ENCODE measurements around the gene GALNT2. TPM values are rescaled to one million over a fixed set of nuclear protein-coding genes. Genes with fewer than 3 reads are reported as not detected.

GALNT2 gene
- total and polyA plus RNA-seq, 4 donors, result 47.5 to 182 (median 114) TPM

- 95% methylated on average over 17 of the region's 17 CpGs for WGBS
- DNase-seq (ENCODE audit: low spot score), result no peak
These were observed 241.8 kb downstream of the GALNT2 start for GRCh38 chr1:230308821-230309220.

GRCh38 chr1:230309646-230310177 is 242.7 kb downstream of the GALNT2 start:
- DNase-seq (ENCODE audit: low spot score), result no peak
- no peak overlapping the region for H3K27ac ChIP-seq (ENCODE audit: low read depth in 1 of 2, low read length in 2 of 2)
- 93% methylated on average over 15 of the region's 15 CpGs for WGBS
- H3K4me3 ChIP-seq (ENCODE audit: low read depth in 1 of 3, low read length in 3 of 3), result no peak overlapping the region
- H3K4me1 ChIP-seq (ENCODE audit: control insufficient read depth in 4 of 4, insufficient read depth in 4 of 4, low read length in 3 of 4), result peaks cover 0 to 3% (median 1%) of the 10 kb centered on the region in 4 donors
- TF ChIP-seq FOXA1 (IDR thresholded peaks at IDR 0.05) (no peak), YY1 (IDR thresholded peaks at IDR 0.05) (no peak), HNF4G (IDR thresholded peaks at IDR 0.05) (no peak), RAD21 (IDR thresholded peaks at IDR 0.05) (no peak), HNF4A (conservative IDR thresholded peaks at IDR 0.05) (no peak)
- TF ChIP-seq, protein P1, sequence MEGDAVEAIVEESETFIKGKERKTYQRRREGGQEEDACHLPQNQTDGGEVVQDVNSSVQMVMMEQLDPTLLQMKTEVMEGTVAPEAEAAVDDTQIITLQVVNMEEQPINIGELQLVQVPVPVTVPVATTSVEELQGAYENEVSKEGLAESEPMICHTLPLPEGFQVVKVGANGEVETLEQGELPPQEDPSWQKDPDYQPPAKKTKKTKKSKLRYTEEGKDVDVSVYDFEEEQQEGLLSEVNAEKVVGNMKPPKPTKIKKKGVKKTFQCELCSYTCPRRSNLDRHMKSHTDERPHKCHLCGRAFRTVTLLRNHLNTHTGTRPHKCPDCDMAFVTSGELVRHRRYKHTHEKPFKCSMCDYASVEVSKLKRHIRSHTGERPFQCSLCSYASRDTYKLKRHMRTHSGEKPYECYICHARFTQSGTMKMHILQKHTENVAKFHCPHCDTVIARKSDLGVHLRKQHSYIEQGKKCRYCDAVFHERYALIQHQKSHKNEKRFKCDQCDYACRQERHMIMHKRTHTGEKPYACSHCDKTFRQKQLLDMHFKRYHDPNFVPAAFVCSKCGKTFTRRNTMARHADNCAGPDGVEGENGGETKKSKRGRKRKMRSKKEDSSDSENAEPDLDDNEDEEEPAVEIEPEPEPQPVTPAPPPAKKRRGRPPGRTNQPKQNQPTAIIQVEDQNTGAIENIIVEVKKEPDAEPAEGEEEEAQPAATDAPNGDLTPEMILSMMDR (IDR thresholded peaks at IDR 0.05; ENCODE audit: low read depth, low read length, missing input control), result no peak
- H3K9ac ChIP-seq (ENCODE audit: low read depth in 1 of 2, low read length in 2 of 2), result no peak overlapping the region
- no peaks in the 10 kb centered on the region for H3K27me3 ChIP-seq (ENCODE audit: control insufficient read depth in 4 of 4, insufficient read depth in 4 of 4, low read length in 3 of 4)
- H3K9me3 ChIP-seq (ENCODE audit: control insufficient read depth in 4 of 4, low read length in 3 of 4), result no peaks in the 10 kb centered on the region
- H3K36me3 ChIP-seq (ENCODE audit: control insufficient read depth in 4 of 4, insufficient read depth in 3 of 4, low read depth in 1 of 4, low read length in 3 of 4), result no peaks in the 10 kb centered on the region

More at GRCh38 chr1:230308821-230309220, 241.8 kb downstream of the GALNT2 start:
- Histone ChIP-seq H3K4me1 (ENCODE audit: control insufficient read depth in 4 of 4, insufficient read depth in 4 of 4, low read length in 3 of 4) (peaks cover 0 to 3% (median 1%) of the 10 kb centered on the region in 4 donors), H3K27me3 (ENCODE audit: control insufficient read depth in 4 of 4, insufficient read depth in 4 of 4, low read length in 3 of 4) (no peaks in the 10 kb centered on the region), H3K4me3 (ENCODE audit: low read depth in 1 of 3, low read length in 3 of 3) (no peak overlapping the region), H3K9ac (ENCODE audit: low read depth in 1 of 2, low read length in 2 of 2) (no peak overlapping the region), H3K27ac (ENCODE audit: low read depth in 1 of 2, low read length in 2 of 2) (no peak overlapping the region), H3K9me3 (ENCODE audit: control insufficient read depth in 4 of 4, low read length in 3 of 4) (no peaks in the 10 kb centered on the region), H3K36me3 (ENCODE audit: control insufficient read depth in 4 of 4, insufficient read depth in 3 of 4, low read depth in 1 of 4, low read length in 3 of 4) (no peaks in the 10 kb centered on the region)
- TF ChIP-seq, protein P2, sequence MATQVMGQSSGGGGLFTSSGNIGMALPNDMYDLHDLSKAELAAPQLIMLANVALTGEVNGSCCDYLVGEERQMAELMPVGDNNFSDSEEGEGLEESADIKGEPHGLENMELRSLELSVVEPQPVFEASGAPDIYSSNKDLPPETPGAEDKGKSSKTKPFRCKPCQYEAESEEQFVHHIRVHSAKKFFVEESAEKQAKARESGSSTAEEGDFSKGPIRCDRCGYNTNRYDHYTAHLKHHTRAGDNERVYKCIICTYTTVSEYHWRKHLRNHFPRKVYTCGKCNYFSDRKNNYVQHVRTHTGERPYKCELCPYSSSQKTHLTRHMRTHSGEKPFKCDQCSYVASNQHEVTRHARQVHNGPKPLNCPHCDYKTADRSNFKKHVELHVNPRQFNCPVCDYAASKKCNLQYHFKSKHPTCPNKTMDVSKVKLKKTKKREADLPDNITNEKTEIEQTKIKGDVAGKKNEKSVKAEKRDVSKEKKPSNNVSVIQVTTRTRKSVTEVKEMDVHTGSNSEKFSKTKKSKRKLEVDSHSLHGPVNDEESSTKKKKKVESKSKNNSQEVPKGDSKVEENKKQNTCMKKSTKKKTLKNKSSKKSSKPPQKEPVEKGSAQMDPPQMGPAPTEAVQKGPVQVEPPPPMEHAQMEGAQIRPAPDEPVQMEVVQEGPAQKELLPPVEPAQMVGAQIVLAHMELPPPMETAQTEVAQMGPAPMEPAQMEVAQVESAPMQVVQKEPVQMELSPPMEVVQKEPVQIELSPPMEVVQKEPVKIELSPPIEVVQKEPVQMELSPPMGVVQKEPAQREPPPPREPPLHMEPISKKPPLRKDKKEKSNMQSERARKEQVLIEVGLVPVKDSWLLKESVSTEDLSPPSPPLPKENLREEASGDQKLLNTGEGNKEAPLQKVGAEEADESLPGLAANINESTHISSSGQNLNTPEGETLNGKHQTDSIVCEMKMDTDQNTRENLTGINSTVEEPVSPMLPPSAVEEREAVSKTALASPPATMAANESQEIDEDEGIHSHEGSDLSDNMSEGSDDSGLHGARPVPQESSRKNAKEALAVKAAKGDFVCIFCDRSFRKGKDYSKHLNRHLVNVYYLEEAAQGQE (IDR thresholded peaks at IDR 0.05), result no peak
- TF ChIP-seq JUND (IDR thresholded peaks at IDR 0.05) (no peak), EGR1 (IDR thresholded peaks at IDR 0.05; ENCODE audit: low read depth in 2 of 2) (no peak), RXRA (IDR thresholded peaks at IDR 0.05) (no peak), ZBTB33 (IDR thresholded peaks at IDR 0.05) (no peak), HNF4G (IDR thresholded peaks at IDR 0.05) (no peak), FOXA1 (IDR thresholded peaks at IDR 0.05) (no peak), FOXA2 (IDR thresholded peaks at IDR 0.05) (no peak), GABPA (IDR thresholded peaks at IDR 0.05 in 1 of 2, conservative IDR thresholded peaks at IDR 0.05 in 1 of 2) (no peak), NR2F2 (IDR thresholded peaks at IDR 0.05) (no peak), YY1 (IDR thresholded peaks at IDR 0.05) (no peak), ATF3 (IDR thresholded peaks at IDR 0.05) (no peak), HNF4A (conservative IDR thresholded peaks at IDR 0.05) (no peak), RAD21 (IDR thresholded peaks at IDR 0.05) (no peak), SP1 (IDR thresholded peaks at IDR 0.05) (no peak)
- TF ChIP-seq, protein P3, sequence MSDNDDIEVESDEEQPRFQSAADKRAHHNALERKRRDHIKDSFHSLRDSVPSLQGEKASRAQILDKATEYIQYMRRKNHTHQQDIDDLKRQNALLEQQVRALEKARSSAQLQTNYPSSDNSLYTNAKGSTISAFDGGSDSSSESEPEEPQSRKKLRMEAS (IDR thresholded peaks at IDR 0.05), result no peak
